Uterus (tissue), 4 donors: Measurements from ENCODE around the gene ANGPT4. TPM values are rescaled to one million over a fixed set of nuclear protein-coding genes. Genes with fewer than 3 reads are reported as not detected.

Experiments
- DNase-seq, 2 donors: peaks; one replicate each; pipeline ENCODE4 v3.0.0-alpha.2; 2019 to 2020
- H3K27ac ChIP-seq, 2 donors: fragments of 200-600 bp; sonication (generic); 1 replicate in 1 of 2; 2 replicates in 1 of 2; pipeline ENCODE4 v1.5.1; 2016 to 2018
- H3K27me3 ChIP-seq, 2 donors: fragments of 200-600 bp; sonication (generic); one replicate each; pipeline ENCODE4 v1.5.1; 2018 to 2019; ENCODE audit warnings: control low read depth in 1 of 2
- H3K36me3 ChIP-seq, 2 donors: fragments of 200-600 bp; sonication (generic); one replicate each; pipeline ENCODE4 v1.5.1; 2019; ENCODE audit warnings: control low read depth in 1 of 2
- H3K4me1 ChIP-seq, 2 donors: fragments of 200-600 bp; sonication (generic); one replicate each; pipeline ENCODE4 v1.5.1; 2018 to 2019; ENCODE audit warnings: control low read depth in 1 of 2
- H3K4me3 ChIP-seq, 2 donors: fragments of 200-600 bp; sonication (generic); 1 replicate in 1 of 2; 2 replicates in 1 of 2; pipeline ENCODE4 v1.5.1; 2018 to 2019; ENCODE audit warnings: mild to moderate bottlenecking in 1 of 2
- H3K9me3 ChIP-seq, 2 donors: fragments of 200-600 bp; sonication (generic); one replicate each; pipeline ENCODE4 v1.5.1; 2019; ENCODE audit warnings: control low read depth in 1 of 2
- POLR2A ChIP-seq, 2 donors: fragments of 450-650 bp; IDR thresholded peaks; one replicate each; pipeline ENCODE4 v1.6.1; 2016; ENCODE audit warnings: antibody characterized with exemption in 2 of 2, mild to moderate bottlenecking in 1 of 2, moderate library complexity in 1 of 2
- intact Hi-C: fragments of 100-400 bp; cut with DNase I; formaldehyde crosslinking; loops from one replicate; pipeline ENCODE4 v1.15.1; 2023; ENCODE audit warnings: low total_unique reads
- total RNA-seq, 4 donors: library from RNA; depleted of rRNA in 3 of 4; stranded (reverse); fragments of >200 nt in 3 of 4; gene quantifications; one replicate each; pipeline versions ENCODE4 v1.1.0 to v1.2.4, GENCODE V29; 2014 to 2023
- TF ChIP-seq, protein P1 (sequence below), 4 experiments: fragments of 200-600 bp in 2 of 4; fragments of 450-650 bp in 2 of 4; sonication (generic) in 2 of 4; IDR thresholded peaks; one replicate each; pipeline ENCODE4 v1.5.1; 2016 to 2019; ENCODE audit warnings: antibody characterized with exemption in 4 of 4, mild to moderate bottlenecking in 2 of 4, moderate library complexity in 1 of 4
- donor health status: DM: yes; HTN: yes; CAD: no.

ANGPT4 gene, protein sequence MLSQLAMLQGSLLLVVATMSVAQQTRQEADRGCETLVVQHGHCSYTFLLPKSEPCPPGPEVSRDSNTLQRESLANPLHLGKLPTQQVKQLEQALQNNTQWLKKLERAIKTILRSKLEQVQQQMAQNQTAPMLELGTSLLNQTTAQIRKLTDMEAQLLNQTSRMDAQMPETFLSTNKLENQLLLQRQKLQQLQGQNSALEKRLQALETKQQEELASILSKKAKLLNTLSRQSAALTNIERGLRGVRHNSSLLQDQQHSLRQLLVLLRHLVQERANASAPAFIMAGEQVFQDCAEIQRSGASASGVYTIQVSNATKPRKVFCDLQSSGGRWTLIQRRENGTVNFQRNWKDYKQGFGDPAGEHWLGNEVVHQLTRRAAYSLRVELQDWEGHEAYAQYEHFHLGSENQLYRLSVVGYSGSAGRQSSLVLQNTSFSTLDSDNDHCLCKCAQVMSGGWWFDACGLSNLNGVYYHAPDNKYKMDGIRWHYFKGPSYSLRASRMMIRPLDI
- total RNA-seq, result 1 to 10 TPM in 3 of 4 donors, under 1 TPM in 1; 0.55 to 8.8 (median 3.8) TPM

- Histone ChIP-seq H3K9me3 (no peaks in the 10 kb centered on the region), H3K36me3 (no peaks in the 10 kb centered on the region), H3K27me3 (no peaks in the 10 kb centered on the region), H3K4me1 (no peaks in the 10 kb centered on the region), H3K27ac (no peak within 1 kb of the TSS), H3K4me3 (no peak within 1 kb of the TSS)
- intact Hi-C loops, result no loop called here
- no peak for DNase-seq
- no peak for TF ChIP-seq POLR2A (IDR thresholded peaks at IDR 0.05)
- TF ChIP-seq, protein P1, sequence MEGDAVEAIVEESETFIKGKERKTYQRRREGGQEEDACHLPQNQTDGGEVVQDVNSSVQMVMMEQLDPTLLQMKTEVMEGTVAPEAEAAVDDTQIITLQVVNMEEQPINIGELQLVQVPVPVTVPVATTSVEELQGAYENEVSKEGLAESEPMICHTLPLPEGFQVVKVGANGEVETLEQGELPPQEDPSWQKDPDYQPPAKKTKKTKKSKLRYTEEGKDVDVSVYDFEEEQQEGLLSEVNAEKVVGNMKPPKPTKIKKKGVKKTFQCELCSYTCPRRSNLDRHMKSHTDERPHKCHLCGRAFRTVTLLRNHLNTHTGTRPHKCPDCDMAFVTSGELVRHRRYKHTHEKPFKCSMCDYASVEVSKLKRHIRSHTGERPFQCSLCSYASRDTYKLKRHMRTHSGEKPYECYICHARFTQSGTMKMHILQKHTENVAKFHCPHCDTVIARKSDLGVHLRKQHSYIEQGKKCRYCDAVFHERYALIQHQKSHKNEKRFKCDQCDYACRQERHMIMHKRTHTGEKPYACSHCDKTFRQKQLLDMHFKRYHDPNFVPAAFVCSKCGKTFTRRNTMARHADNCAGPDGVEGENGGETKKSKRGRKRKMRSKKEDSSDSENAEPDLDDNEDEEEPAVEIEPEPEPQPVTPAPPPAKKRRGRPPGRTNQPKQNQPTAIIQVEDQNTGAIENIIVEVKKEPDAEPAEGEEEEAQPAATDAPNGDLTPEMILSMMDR (IDR thresholded peaks at IDR 0.05), result no peak
Observed at GRCh38 chr20:916125-916799, at the start of gene ANGPT4. Gene ANGPT4, minus strand, starts transcription at chr20:916334. Its CDS starts 120 bp downstream, at chr20:916214.

GRCh38 chr20:963795-964194 lies 47.7 kb upstream of the ANGPT4 start:
- TF ChIP-seq, protein P1 (IDR thresholded peaks at IDR 0.05), result no peak
- no peak for TF ChIP-seq POLR2A (IDR thresholded peaks at IDR 0.05)
- no peaks in the 10 kb centered on the region for H3K27me3 ChIP-seq
- H3K36me3 ChIP-seq, result no peaks in the 10 kb centered on the region
- H3K4me3 ChIP-seq, result no peak overlapping the region
- H3K9me3 ChIP-seq, result no peaks in the 10 kb centered on the region
- no peak overlapping the region for H3K27ac ChIP-seq
- DNase-seq, result no peak
- intact Hi-C loops, result no loop called here
- H3K4me1 ChIP-seq, result no peaks in the 10 kb centered on the region

- no peaks in the 10 kb centered on the region for H3K27me3 ChIP-seq
- no peak for TF ChIP-seq POLR2A (IDR thresholded peaks at IDR 0.05)
- TF ChIP-seq, protein P1 (IDR thresholded peaks at IDR 0.05), result no peak
- no peak overlapping the region for H3K27ac ChIP-seq
- H3K36me3 ChIP-seq, result no peaks in the 10 kb centered on the region
- no peak overlapping the region for H3K4me3 ChIP-seq
- intact Hi-C loops, result no loop called here
- no peaks in the 10 kb centered on the region for H3K9me3 ChIP-seq
- DNase-seq, result no peak
- H3K4me1 ChIP-seq, result no peaks in the 10 kb centered on the region
Observed at GRCh38 chr20:962683-963082, 46.5 kb upstream of the ANGPT4 start.

- intact Hi-C loops, result no loop called here
- no peak for DNase-seq
- Histone ChIP-seq H3K27ac (no peak overlapping the region), H3K4me3 (no peak overlapping the region), H3K27me3 (no peaks in the 10 kb centered on the region), H3K9me3 (no peaks in the 10 kb centered on the region), H3K4me1 (no peaks in the 10 kb centered on the region), H3K36me3 (no peaks in the 10 kb centered on the region)
- TF ChIP-seq, protein P1 (IDR thresholded peaks at IDR 0.05), result no peak
- no peak for TF ChIP-seq POLR2A (IDR thresholded peaks at IDR 0.05)
Observed at GRCh38 chr20:962223-962622, 46.1 kb upstream of the ANGPT4 start.

GRCh38 chr20:961768-962167 lies 45.6 kb upstream of the ANGPT4 start:
- no peaks in the 10 kb centered on the region for H3K36me3 ChIP-seq
- no peaks in the 10 kb centered on the region for H3K9me3 ChIP-seq
- no peak overlapping the region for H3K4me3 ChIP-seq
- H3K27ac ChIP-seq, result no peak overlapping the region
- no peak for DNase-seq
- no peak for TF ChIP-seq POLR2A (IDR thresholded peaks at IDR 0.05)
- TF ChIP-seq, protein P1 (IDR thresholded peaks at IDR 0.05), result no peak
- H3K4me1 ChIP-seq, result no peaks in the 10 kb centered on the region
- intact Hi-C loops, result no loop called here
- H3K27me3 ChIP-seq, result no peaks in the 10 kb centered on the region
